K562 (cell line): ENCODE measurements around the gene EIF1. TPM values are rescaled to one million over a fixed set of nuclear protein-coding genes. Genes with fewer than 3 reads are reported as not detected.

ENCODE experiments used
- ATAC-seq: fragments of 200-7000 bp; cut with Tn5 transposase; 3 replicates; pipeline ENCODE4 v1.9.1; 2020; ENCODE audit warnings: moderate library complexity
- BruUV-seq: library from RNA; stranded (reverse); fragments of 400-500 nt; replicated peaks from 2 replicates; lab custom pipeline; 2021; lab: Mats Ljungman, UMichigan
- CTCF ChIA-PET: fragments of 300-600 bp; formaldehyde crosslinking; extraction: SDS; loops from one replicate; lab custom pipeline; 2021; ENCODE audit warnings: low intra/inter-chr PET ratio; lab: Yijun Ruan, JAX
- POLR2A ChIA-PET: fragments of 300-600, 350-650 bp; sonication (Branson Sonifier 250); formaldehyde crosslinking; extraction: SDS; loops from one replicate; lab custom pipeline; 2021; ENCODE audit warnings: antibody characterized with exemption, inconsistent platforms; lab: Yijun Ruan, JAX
- DNase-seq, 4 experiments: peaks; one replicate each; pipeline versions ENCODE4 v3.0.0 to v3.0.0-alpha.2; 2011 to 2018; ENCODE audit warnings: low spot score in 3 of 4, mixed read lengths in 3 of 4; ENCODE audit errors: extremely low read depth in 1 of 4
- FAIRE-seq: peaks from 2 replicates; lab custom pipeline; 2011; peaks lifted over from hg19 to GRCh38; lab: Jason Lieb, UNC
- H2AFZ ChIP-seq: 2 replicates; pipeline ENCODE4 v1.6.0; 2011; ENCODE audit warnings: low read depth, low read length, control low read depth, inconsistent platforms
- H3K27ac ChIP-seq: fragments of 200-600 bp; 3 replicates; pipeline ENCODE4 v1.8.0; 2011; ENCODE audit warnings: low read depth, mild to moderate bottlenecking, control low read depth, inconsistent platforms, low read length, moderate library complexity, mixed read lengths; ENCODE audit errors: extremely low read depth
- H3K27me3 ChIP-seq, 2 experiments: fragments of 300-600 bp in 1 of 2; 2 replicates in 1 of 2; 3 replicates in 1 of 2; pipeline versions ENCODE4 v1.6.0 to v1.8.0; 2011; ENCODE audit warnings: inconsistent platforms in 2 of 2, low read length in 2 of 2, mild to moderate bottlenecking in 1 of 2, mixed read lengths in 1 of 2, moderate library complexity in 1 of 2; ENCODE audit not compliant: control insufficient read depth in 2 of 2, insufficient read depth in 2 of 2
- H3K36me3 ChIP-seq: fragments of 300-600 bp; 3 replicates; pipeline ENCODE4 v1.8.0; 2011; ENCODE audit warnings: mild to moderate bottlenecking, low read length, inconsistent platforms; ENCODE audit not compliant: control insufficient read depth, insufficient read depth
- H3K4me1 ChIP-seq, 2 experiments: fragments of 200-600 bp in 1 of 2; replicated peaks in 1 of 2; 2 replicates in 1 of 2; 3 replicates in 1 of 2; pipeline versions ENCODE4 v1.5.1 to v1.8.0; 2011; ENCODE audit warnings: inconsistent platforms in 2 of 2, low read length in 2 of 2, mild to moderate bottlenecking in 1 of 2, mixed read lengths in 1 of 2, moderate library complexity in 1 of 2; ENCODE audit not compliant: control insufficient read depth in 2 of 2, insufficient read depth in 2 of 2
- H3K4me2 ChIP-seq: 2 replicates; pipeline ENCODE4 v1.6.1; 2011; ENCODE audit warnings: low read length, control low read depth, inconsistent platforms, mixed read lengths; ENCODE audit not compliant: insufficient read depth
- H3K4me3 ChIP-seq: fragments of 200-600 bp; sonication (generic), shearing (Covaris generic); 2 replicates; pipeline ENCODE4 v1.5.1; 2016; ENCODE audit warnings: control low read depth, inconsistent platforms
- H3K79me2 ChIP-seq: fragments of 200-600 bp; 3 replicates; pipeline ENCODE4 v1.8.0; 2011; ENCODE audit warnings: low read length, inconsistent platforms; ENCODE audit not compliant: control insufficient read depth, insufficient read depth
- H3K9ac ChIP-seq, 2 experiments: 2 replicates each; pipeline versions ENCODE4 v1.6.0 to v1.6.1; 2011; ENCODE audit warnings: low read depth in 2 of 2, low read length in 2 of 2, control low read depth in 1 of 2, inconsistent platforms in 1 of 2, mild to moderate bottlenecking in 1 of 2, mixed read lengths in 1 of 2; ENCODE audit not compliant: insufficient read depth in 1 of 2
- H3K9me1 ChIP-seq: one replicate; pipeline ENCODE4 v1.6.0; 2011; ENCODE audit warnings: inconsistent platforms, mild to moderate bottlenecking, low read length, moderate library complexity; ENCODE audit not compliant: control insufficient read depth, insufficient read depth
- H3K9me3 ChIP-seq: replicated peaks from 2 replicates; pipeline ENCODE4 v1.5.1; 2011; ENCODE audit warnings: low read depth, low read length, inconsistent platforms; ENCODE audit not compliant: control insufficient read depth, insufficient read depth
- H4K20me1 ChIP-seq: replicated peaks from 2 replicates; pipeline ENCODE4 v1.6.1; 2011; ENCODE audit warnings: low read length, inconsistent platforms, mixed read lengths; ENCODE audit not compliant: control insufficient read depth, insufficient read depth
- CREB3L1 ChIP-seq: fragments of 450-650 bp; IDR thresholded peaks from 2 replicates; pipeline ENCODE4 v1.6.1; 2014; ENCODE audit warnings: low read depth, mild to moderate bottlenecking, moderate library complexity, borderline replicate concordance
- CREB5 ChIP-seq: fragments of 250-450 bp; sonication (Bioruptor Pico); IDR thresholded peaks from 2 replicates; pipeline ENCODE4 v1.5.0; 2020; ENCODE audit warnings: mild to moderate bottlenecking
- DPF2 ChIP-seq: fragments of 450-650 bp; IDR thresholded peaks from 2 replicates; pipeline ENCODE4 v1.6.1; 2016
- GTF2B ChIP-seq: IDR thresholded peaks from 2 replicates; pipeline ENCODE4 v1.6.1; 2011; ENCODE audit not compliant: insufficient read length; ENCODE audit errors: extremely low read depth
- UBTF ChIP-seq, 2 experiments: IDR thresholded peaks; 2 replicates each; pipeline ENCODE4 v1.6.1; 2012; ENCODE audit warnings: improper control_type of control experiment in 2 of 2, low read depth in 2 of 2, low read length in 2 of 2, borderline replicate concordance in 1 of 2
- ZBTB26 ChIP-seq: fragments of 450-650 bp; formaldehyde crosslinking; IDR thresholded peaks from 2 replicates; pipeline ENCODE4 v1.4.0; 2022; ENCODE audit warnings: missing genetic modification characterization
- ZBTB34 ChIP-seq: fragments of 250-450 bp; sonication (Bioruptor Pico); IDR thresholded peaks from 2 replicates; pipeline ENCODE4 v1.8.0; 2021; ENCODE audit warnings: mild to moderate bottlenecking, moderate library complexity
- ZC3H4 ChIP-seq: sonication (generic); formaldehyde crosslinking; IDR thresholded peaks from 2 replicates; pipeline ENCODE4 v1.9.0; 2021; ENCODE audit warnings: missing genetic modification reagents, borderline replicate concordance
- ZKSCAN3 ChIP-seq: fragments of 250-450 bp; sonication (Bioruptor Pico); IDR thresholded peaks from 2 replicates; pipeline ENCODE4 v1.4.0; 2020
- ZNF239 ChIP-seq: fragments of 250-450 bp; sonication (Bioruptor Pico); IDR thresholded peaks from 2 replicates; pipeline ENCODE4 v1.4.0; 2020; ENCODE audit warnings: mild to moderate bottlenecking
- WGBS: fragments of 100-300 bp; shearing (Covaris generic); methylation state at CpG from one replicate; pipeline ENCODE4 v1.1.6; 2016; ENCODE audit warnings: low coverage, mixed read lengths; ENCODE audit not compliant: insufficient coverage; ENCODE audit errors: missing lambda C conversion rate; 5-methylcytosine and 5-hydroxymethylcytosine counted together
- in situ Hi-C: fragments of 300-500 bp; cut with MboI; formaldehyde crosslinking; loops from 4 replicates; pipeline ENCODE4 v1.15.0; 2018; ENCODE audit warnings: inconsistent platforms, mixed read lengths
- intact Hi-C: fragments of 100-400 bp; cut with micrococcal nuclease; formaldehyde crosslinking; loops from 2 replicates; pipeline ENCODE4 v1.14.2; 2022
- polyA plus RNA-seq, 8 experiments: library from polyadenylated mRNA; depleted of rRNA in 4 of 8; stranded (reverse) in 5 of 8; unstranded in 3 of 8; fragments of >200 nt; fragmentation: Nextera tagmentation in 2 of 8; fragmentation: Illumina TruSeq in 1 of 8; extraction: Ambion mirVana in 2 of 8; extraction: Trizol in 1 of 8; gene quantifications; 2 replicates each; pipeline versions ENCODE4 v1.2.1 to v1.2.3, GENCODE V29; 2011 to 2014; ENCODE audit warnings: inconsistent platforms in 1 of 8, missing spikeins in 1 of 8
- total RNA-seq, 7 experiments: library from RNA; depleted of rRNA in 6 of 7; stranded (reverse); fragments of >200 nt in 6 of 7; fragmentation: Illumina TruSeq in 2 of 7; extraction: Trizol in 2 of 7; gene quantifications; 2 replicates each; pipeline versions ENCODE4 v1.2.1 to v1.2.3, GENCODE V29; 2011 to 2021; ENCODE audit warnings: low replicate concordance in 1 of 7

EIF1 gene
- total and polyA plus RNA-seq, 9 of the 15 experiments (the other 6 are each of a cell fraction or from before 2014, with no cell fraction given): 67.0 to 1,204 (median 320) TPM

GRCh38 chr17:41653892-41654677 lies 34.6 kb upstream of the EIF1 start:
- intact Hi-C loops: no loop called here
- Histone ChIP-seq H3K79me2 (no peaks in the 10 kb centered on the region), H4K20me1 (0 out of 2 replicates have a peak, but pooled peaks cover 3% of the 10 kb centered on the region), H3K9me1 (no peaks in the 10 kb centered on the region), H2AFZ (no peak overlapping the region), H3K27me3 (peaks cover 2 to 20% of the 10 kb centered on the region in 2 experiments; a peak in 2 of 5 replicates), H3K9me3 (no peaks in the 10 kb centered on the region), H3K27ac (no peak overlapping the region), H3K36me3 (no peaks in the 10 kb centered on the region), H3K4me2 (no peak overlapping the region), H3K4me1 (peaks cover 0 to 44% of the 10 kb centered on the region in 2 experiments; a peak in 2 of 5 replicates), H3K9ac (peak overlapping the region in 1 of 2 experiments; percentile 56; a peak in 1 of 4 replicates), H3K4me3 (no peak overlapping the region)
- DNase-seq (no peak), FAIRE-seq (no peak), ATAC-seq (no peak)
- ChIA-PET POLR2A (interaction anchor here (0.5 to 1.4 kb wide), 6 partner anchors 34 to 592 kb away, joined by 3 to 4 read pairs (median 3); partner anchors contain the start of gene KRT19), CTCF (no interaction called here)
- TF ChIP-seq ZKSCAN3 (CRISPR knock-in tag): no peak
- TF ChIP-seq ZBTB34 (CRISPR knock-in tag): no peak
- TF ChIP-seq GTF2B: no peak
- no peak for TF ChIP-seq UBTF (IDR thresholded peaks at IDR 0.05; ENCODE audit: borderline replicate concordance in 1 of 2, low read depth in 2 of 2, low read length in 2 of 2)
- TF ChIP-seq ZBTB26 (CRISPR knock-in tag): no peak
- no peak for TF ChIP-seq CREB3L1
- no peak for TF ChIP-seq ZNF239 (CRISPR knock-in tag)
- TF ChIP-seq CREB5 (CRISPR knock-in tag): no peak
- no peak for TF ChIP-seq DPF2
- TF ChIP-seq ZC3H4 (CRISPR knock-in tag): no peak
- WGBS: 5% methylated on average over 12 of the region's 14 CpGs
- BruUV-seq: no TSS peak
- in situ Hi-C loops: loop anchor here (25.0 kb wide), 1 partner anchor 1042 kb away; no protein-coding TSS in a partner anchor
